GM23338 (cell line): ENCODE data around the gene AQP6. TPM values are rescaled to one million over a fixed set of nuclear protein-coding genes. Genes with fewer than 3 reads are reported as not detected.

Source experiments
- ATAC-seq: fragments of 200-7000 bp; cut with Tn5 transposase; 3 replicates; pipeline ENCODE4 v1.9.1; 2020
- DNase-seq: peaks from one replicate; pipeline ENCODE4 v3.0.0-alpha.2; 2015; ENCODE audit warnings: low spot score
- H2AFZ ChIP-seq: fragments of 200-600 bp; sonication (generic); 2 replicates; pipeline ENCODE4 v1.8.0; 2016; ENCODE audit warnings: antibody characterized with exemption, mild to moderate bottlenecking, moderate library complexity
- H3F3A ChIP-seq: fragments of 200-600 bp; sonication (generic); replicated peaks from 2 replicates; pipeline ENCODE4 v1.8.0; 2017; ENCODE audit warnings: antibody characterized with exemption, mixed run types, low read depth
- H3K27ac ChIP-seq: fragments of 200-600 bp; sonication (generic); 2 replicates; pipeline ENCODE4 v1.6.1; 2016; ENCODE audit warnings: low read depth
- H3K27me3 ChIP-seq: fragments of 200-600 bp; sonication (generic); 2 replicates; pipeline ENCODE4 v1.8.0; 2016; ENCODE audit warnings: mild to moderate bottlenecking, mixed run types, moderate library complexity; ENCODE audit not compliant: insufficient read depth
- H3K36me3 ChIP-seq: fragments of 200-600 bp; sonication (generic); 2 replicates; pipeline ENCODE4 v1.8.0; 2016; ENCODE audit warnings: mild to moderate bottlenecking; ENCODE audit not compliant: insufficient read depth
- H3K4me1 ChIP-seq: fragments of 200-600 bp; sonication (generic); 2 replicates; pipeline ENCODE4 v1.8.0; 2016; ENCODE audit warnings: mild to moderate bottlenecking, moderate library complexity; ENCODE audit not compliant: insufficient read depth
- H3K4me2 ChIP-seq: fragments of 200-600 bp; sonication (generic); 2 replicates; pipeline ENCODE4 v1.7.1; 2017; ENCODE audit warnings: mixed run types
- H3K4me3 ChIP-seq: fragments of 200-600 bp; sonication (generic); 2 replicates; pipeline ENCODE4 v1.6.1; 2016; ENCODE audit warnings: mixed run types
- H3K79me2 ChIP-seq: fragments of 200-600 bp; sonication (generic); replicated peaks from 2 replicates; pipeline ENCODE4 v1.8.0; 2017; ENCODE audit warnings: mild to moderate bottlenecking; ENCODE audit not compliant: insufficient read depth
- H3K9me2 ChIP-seq: fragments of 200-600 bp; sonication (generic); 2 replicates; pipeline ENCODE4 v1.8.0; 2017; ENCODE audit not compliant: insufficient read depth
- H4K20me1 ChIP-seq: fragments of 200-600 bp; sonication (generic); replicated peaks from 2 replicates; pipeline ENCODE4 v1.8.0; 2017; ENCODE audit warnings: mild to moderate bottlenecking; ENCODE audit not compliant: insufficient read depth
- H3K27ac Mint-ChIP-seq: 2 replicates; pipeline ENCODE4 v1.8.0; 2020; ENCODE audit warnings: inconsistent platforms, mild to moderate bottlenecking, moderate library complexity, mixed read lengths
- H3K27me3 Mint-ChIP-seq: 3 replicates; pipeline ENCODE4 v1.8.0; 2022; ENCODE audit warnings: low read depth, mild to moderate bottlenecking, moderate library complexity, mixed read lengths, inconsistent platforms; ENCODE audit not compliant: insufficient read depth, poor library complexity
- H3K36me3 Mint-ChIP-seq: 3 replicates; pipeline ENCODE4 v1.8.0; 2021; ENCODE audit warnings: low read depth, mild to moderate bottlenecking, inconsistent platforms, moderate library complexity, mixed read lengths
- H3K4me1 Mint-ChIP-seq: 3 replicates; pipeline ENCODE4 v1.8.0; 2020; ENCODE audit warnings: mild to moderate bottlenecking, inconsistent platforms, mixed read lengths
- H3K4me3 Mint-ChIP-seq: 3 replicates; pipeline ENCODE4 v1.8.0; 2021; ENCODE audit warnings: moderate library complexity, mild to moderate bottlenecking, inconsistent platforms, mixed read lengths
- H3K9me3 Mint-ChIP-seq: 3 replicates; pipeline ENCODE4 v1.8.0; 2020; ENCODE audit warnings: moderate library complexity, mild to moderate bottlenecking, inconsistent platforms, mixed read lengths
- CREB1 ChIP-seq: fragments of 250-450 bp; sonication (Bioruptor Pico); IDR thresholded peaks from 2 replicates; pipeline ENCODE4 v1.5.0; 2020; ENCODE audit warnings: low read depth, mild to moderate bottlenecking, moderate library complexity
- EZH2 ChIP-seq: fragments of 200-600 bp; sonication (generic); IDR thresholded peaks from one replicate; pipeline ENCODE4 v1.8.0; 2017; ENCODE audit warnings: antibody characterized with exemption, mild to moderate bottlenecking, low read depth; ENCODE audit not compliant: unreplicated experiment
- EZH2phosphoT487 ChIP-seq: fragments of 200-600 bp; sonication (generic); IDR thresholded peaks from one replicate; pipeline ENCODE4 v1.8.1; 2018; ENCODE audit warnings: antibody characterized with exemption; ENCODE audit not compliant: unreplicated experiment
- JUNB ChIP-seq: IDR thresholded peaks from one replicate; pipeline ENCODE4 v1.6.1; 2016; ENCODE audit warnings: antibody characterized with exemption; ENCODE audit not compliant: unreplicated experiment
- NANOG ChIP-seq: IDR thresholded peaks from 2 replicates; pipeline ENCODE4 v1.6.1; 2016; ENCODE audit warnings: antibody characterized with exemption, borderline replicate concordance
- POLR2AphosphoS5 ChIP-seq: IDR thresholded peaks from 2 replicates; pipeline ENCODE4 v1.6.1; 2016; ENCODE audit warnings: antibody characterized with exemption, low read depth
- STAT1 ChIP-seq: IDR thresholded peaks from one replicate; pipeline ENCODE4 v1.6.1; 2016; ENCODE audit warnings: antibody characterized with exemption; ENCODE audit not compliant: unreplicated experiment
- ZNF114 ChIP-seq: fragments of 250-450 bp; sonication (Bioruptor Pico); IDR thresholded peaks from 2 replicates; pipeline ENCODE4 v1.5.0; 2020; ENCODE audit warnings: mild to moderate bottlenecking, moderate library complexity
- polyA plus RNA-seq: library from polyadenylated mRNA; unstranded; fragments of >200 nt; fragmentation: Nextera tagmentation; extraction: Ambion mirVana; gene quantifications from 2 replicates; pipeline ENCODE4 v1.2.1, GENCODE V29; 2016
- total RNA-seq: library from RNA; depleted of rRNA; stranded (reverse); fragments of >200 nt; shearing (Covaris generic); gene quantifications from 2 replicates; pipeline ENCODE4 v1.2.3, GENCODE V29; 2014
- TF ChIP-seq, protein P1 (sequence below): IDR thresholded peaks from one replicate; pipeline ENCODE4 v1.6.1; 2018; ENCODE audit warnings: antibody characterized with exemption; ENCODE audit not compliant: unreplicated experiment
- TF ChIP-seq, protein P2 (sequence below), 2 experiments: fragments of 200-600 bp in 1 of 2; sonication (generic) in 1 of 2; conservative IDR thresholded peaks; 2 replicates each; pipeline versions ENCODE4 v1.5.1 to v1.6.1; 2016 to 2017; ENCODE audit warnings: antibody characterized with exemption in 2 of 2, low read depth in 2 of 2, mild to moderate bottlenecking in 2 of 2, moderate library complexity in 1 of 2
- TF ChIP-seq, protein P3 (sequence below): fragments of 250-450 bp; sonication (Bioruptor Pico); IDR thresholded peaks from 2 replicates; pipeline ENCODE4 v1.5.0; 2020; ENCODE audit warnings: mild to moderate bottlenecking, moderate library complexity
- TF ChIP-seq, protein P4 (sequence below): IDR thresholded peaks from 2 replicates; pipeline ENCODE4 v1.6.1; 2016; ENCODE audit warnings: antibody characterized with exemption

The AQP6 gene
- total and polyA plus RNA-seq, 2 experiments from 2014 or later = 0.08 TPM; not detected in 1

DNA sequence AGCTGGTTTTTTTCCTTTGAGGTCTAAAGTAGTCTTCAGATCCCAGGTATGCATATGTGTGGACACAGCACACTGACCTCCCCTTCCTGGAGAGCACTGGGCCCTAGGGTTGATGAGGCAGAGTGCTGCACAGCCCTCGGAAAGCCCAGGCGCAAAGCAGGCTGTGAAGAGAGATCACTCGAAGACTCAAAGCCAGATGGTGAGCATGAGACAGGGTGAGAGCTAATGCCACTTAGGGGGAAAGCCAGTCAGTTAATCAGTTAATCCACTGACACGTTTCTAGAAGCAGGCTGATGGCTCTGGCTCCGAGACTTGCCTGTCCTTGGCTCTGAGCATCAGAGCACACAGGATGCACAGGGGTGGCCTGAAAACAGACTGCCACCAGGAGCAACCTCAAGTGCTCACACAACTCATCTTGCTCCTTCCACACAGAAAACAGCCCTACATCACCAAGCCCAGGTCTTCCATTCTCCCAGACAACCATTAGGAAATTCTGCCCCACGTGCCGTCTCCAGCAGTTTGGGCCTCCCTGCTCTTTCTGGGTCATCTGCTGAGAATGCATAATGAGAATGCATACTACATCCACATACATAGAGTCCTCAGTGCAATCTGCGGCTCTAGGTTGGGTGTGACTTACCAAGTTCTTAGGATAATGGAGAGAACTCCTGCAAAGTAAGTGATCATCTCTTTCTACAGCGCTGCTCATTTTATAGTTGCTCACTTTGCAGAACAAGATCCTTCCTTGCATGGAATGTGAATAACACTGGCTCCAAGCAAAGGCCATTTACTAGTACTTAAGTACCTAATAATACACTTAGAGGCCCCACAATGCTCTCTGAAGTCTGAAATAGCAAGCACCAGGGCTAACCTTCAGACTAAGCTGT is 12.0 kb downstream of the AQP6 start:
- Histone ChIP-seq H3K4me1 (peaks cover 9% of the 10 kb centered on the region; the same call in 1 of the 2 replicates), H3K4me3 (no peak overlapping the region), H3K79me2 (no peaks in the 10 kb centered on the region), H2AFZ (no peak overlapping the region), H3K27me3 (no peaks in the 10 kb centered on the region), H3K36me3 (peaks cover 9% of the 10 kb centered on the region; the same call in 1 of the 2 replicates), H3F3A (no peaks in the 10 kb centered on the region; the same call in 1 of the 2 replicates), H3K4me2 (peak overlapping the region; percentile 57), H4K20me1 (peaks cover 4% of the 10 kb centered on the region), H3K27ac (no peak overlapping the region), H3K9me2 (no peaks in the 10 kb centered on the region)
- Mint-ChIP-seq H3K4me1 (peaks cover 32% of the 10 kb centered on the region), H3K36me3 (peaks cover 15% of the 10 kb centered on the region), H3K27ac (no peak overlapping the region), H3K27me3 (peaks cover 4% of the 10 kb centered on the region), H3K9me3 (no peaks in the 10 kb centered on the region), H3K4me3 (no peak overlapping the region)
- DNase-seq (no peak), ATAC-seq (no peak)
- TF ChIP-seq POLR2AphosphoS5 (no peak), CREB1 (no peak), ZNF114 (CRISPR knock-in tag) (no peak), NANOG (no peak), EZH2phosphoT487 (no peak), EZH2 (no peak), STAT1 (no peak), JUNB (no peak)
- TF ChIP-seq, protein P1, sequence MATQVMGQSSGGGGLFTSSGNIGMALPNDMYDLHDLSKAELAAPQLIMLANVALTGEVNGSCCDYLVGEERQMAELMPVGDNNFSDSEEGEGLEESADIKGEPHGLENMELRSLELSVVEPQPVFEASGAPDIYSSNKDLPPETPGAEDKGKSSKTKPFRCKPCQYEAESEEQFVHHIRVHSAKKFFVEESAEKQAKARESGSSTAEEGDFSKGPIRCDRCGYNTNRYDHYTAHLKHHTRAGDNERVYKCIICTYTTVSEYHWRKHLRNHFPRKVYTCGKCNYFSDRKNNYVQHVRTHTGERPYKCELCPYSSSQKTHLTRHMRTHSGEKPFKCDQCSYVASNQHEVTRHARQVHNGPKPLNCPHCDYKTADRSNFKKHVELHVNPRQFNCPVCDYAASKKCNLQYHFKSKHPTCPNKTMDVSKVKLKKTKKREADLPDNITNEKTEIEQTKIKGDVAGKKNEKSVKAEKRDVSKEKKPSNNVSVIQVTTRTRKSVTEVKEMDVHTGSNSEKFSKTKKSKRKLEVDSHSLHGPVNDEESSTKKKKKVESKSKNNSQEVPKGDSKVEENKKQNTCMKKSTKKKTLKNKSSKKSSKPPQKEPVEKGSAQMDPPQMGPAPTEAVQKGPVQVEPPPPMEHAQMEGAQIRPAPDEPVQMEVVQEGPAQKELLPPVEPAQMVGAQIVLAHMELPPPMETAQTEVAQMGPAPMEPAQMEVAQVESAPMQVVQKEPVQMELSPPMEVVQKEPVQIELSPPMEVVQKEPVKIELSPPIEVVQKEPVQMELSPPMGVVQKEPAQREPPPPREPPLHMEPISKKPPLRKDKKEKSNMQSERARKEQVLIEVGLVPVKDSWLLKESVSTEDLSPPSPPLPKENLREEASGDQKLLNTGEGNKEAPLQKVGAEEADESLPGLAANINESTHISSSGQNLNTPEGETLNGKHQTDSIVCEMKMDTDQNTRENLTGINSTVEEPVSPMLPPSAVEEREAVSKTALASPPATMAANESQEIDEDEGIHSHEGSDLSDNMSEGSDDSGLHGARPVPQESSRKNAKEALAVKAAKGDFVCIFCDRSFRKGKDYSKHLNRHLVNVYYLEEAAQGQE = no peak
- TF ChIP-seq, protein P2, sequence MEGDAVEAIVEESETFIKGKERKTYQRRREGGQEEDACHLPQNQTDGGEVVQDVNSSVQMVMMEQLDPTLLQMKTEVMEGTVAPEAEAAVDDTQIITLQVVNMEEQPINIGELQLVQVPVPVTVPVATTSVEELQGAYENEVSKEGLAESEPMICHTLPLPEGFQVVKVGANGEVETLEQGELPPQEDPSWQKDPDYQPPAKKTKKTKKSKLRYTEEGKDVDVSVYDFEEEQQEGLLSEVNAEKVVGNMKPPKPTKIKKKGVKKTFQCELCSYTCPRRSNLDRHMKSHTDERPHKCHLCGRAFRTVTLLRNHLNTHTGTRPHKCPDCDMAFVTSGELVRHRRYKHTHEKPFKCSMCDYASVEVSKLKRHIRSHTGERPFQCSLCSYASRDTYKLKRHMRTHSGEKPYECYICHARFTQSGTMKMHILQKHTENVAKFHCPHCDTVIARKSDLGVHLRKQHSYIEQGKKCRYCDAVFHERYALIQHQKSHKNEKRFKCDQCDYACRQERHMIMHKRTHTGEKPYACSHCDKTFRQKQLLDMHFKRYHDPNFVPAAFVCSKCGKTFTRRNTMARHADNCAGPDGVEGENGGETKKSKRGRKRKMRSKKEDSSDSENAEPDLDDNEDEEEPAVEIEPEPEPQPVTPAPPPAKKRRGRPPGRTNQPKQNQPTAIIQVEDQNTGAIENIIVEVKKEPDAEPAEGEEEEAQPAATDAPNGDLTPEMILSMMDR (conservative IDR thresholded peaks at IDR 0.05; ENCODE audit: low read depth in 2 of 2) = no peak
- TF ChIP-seq, protein P3, sequence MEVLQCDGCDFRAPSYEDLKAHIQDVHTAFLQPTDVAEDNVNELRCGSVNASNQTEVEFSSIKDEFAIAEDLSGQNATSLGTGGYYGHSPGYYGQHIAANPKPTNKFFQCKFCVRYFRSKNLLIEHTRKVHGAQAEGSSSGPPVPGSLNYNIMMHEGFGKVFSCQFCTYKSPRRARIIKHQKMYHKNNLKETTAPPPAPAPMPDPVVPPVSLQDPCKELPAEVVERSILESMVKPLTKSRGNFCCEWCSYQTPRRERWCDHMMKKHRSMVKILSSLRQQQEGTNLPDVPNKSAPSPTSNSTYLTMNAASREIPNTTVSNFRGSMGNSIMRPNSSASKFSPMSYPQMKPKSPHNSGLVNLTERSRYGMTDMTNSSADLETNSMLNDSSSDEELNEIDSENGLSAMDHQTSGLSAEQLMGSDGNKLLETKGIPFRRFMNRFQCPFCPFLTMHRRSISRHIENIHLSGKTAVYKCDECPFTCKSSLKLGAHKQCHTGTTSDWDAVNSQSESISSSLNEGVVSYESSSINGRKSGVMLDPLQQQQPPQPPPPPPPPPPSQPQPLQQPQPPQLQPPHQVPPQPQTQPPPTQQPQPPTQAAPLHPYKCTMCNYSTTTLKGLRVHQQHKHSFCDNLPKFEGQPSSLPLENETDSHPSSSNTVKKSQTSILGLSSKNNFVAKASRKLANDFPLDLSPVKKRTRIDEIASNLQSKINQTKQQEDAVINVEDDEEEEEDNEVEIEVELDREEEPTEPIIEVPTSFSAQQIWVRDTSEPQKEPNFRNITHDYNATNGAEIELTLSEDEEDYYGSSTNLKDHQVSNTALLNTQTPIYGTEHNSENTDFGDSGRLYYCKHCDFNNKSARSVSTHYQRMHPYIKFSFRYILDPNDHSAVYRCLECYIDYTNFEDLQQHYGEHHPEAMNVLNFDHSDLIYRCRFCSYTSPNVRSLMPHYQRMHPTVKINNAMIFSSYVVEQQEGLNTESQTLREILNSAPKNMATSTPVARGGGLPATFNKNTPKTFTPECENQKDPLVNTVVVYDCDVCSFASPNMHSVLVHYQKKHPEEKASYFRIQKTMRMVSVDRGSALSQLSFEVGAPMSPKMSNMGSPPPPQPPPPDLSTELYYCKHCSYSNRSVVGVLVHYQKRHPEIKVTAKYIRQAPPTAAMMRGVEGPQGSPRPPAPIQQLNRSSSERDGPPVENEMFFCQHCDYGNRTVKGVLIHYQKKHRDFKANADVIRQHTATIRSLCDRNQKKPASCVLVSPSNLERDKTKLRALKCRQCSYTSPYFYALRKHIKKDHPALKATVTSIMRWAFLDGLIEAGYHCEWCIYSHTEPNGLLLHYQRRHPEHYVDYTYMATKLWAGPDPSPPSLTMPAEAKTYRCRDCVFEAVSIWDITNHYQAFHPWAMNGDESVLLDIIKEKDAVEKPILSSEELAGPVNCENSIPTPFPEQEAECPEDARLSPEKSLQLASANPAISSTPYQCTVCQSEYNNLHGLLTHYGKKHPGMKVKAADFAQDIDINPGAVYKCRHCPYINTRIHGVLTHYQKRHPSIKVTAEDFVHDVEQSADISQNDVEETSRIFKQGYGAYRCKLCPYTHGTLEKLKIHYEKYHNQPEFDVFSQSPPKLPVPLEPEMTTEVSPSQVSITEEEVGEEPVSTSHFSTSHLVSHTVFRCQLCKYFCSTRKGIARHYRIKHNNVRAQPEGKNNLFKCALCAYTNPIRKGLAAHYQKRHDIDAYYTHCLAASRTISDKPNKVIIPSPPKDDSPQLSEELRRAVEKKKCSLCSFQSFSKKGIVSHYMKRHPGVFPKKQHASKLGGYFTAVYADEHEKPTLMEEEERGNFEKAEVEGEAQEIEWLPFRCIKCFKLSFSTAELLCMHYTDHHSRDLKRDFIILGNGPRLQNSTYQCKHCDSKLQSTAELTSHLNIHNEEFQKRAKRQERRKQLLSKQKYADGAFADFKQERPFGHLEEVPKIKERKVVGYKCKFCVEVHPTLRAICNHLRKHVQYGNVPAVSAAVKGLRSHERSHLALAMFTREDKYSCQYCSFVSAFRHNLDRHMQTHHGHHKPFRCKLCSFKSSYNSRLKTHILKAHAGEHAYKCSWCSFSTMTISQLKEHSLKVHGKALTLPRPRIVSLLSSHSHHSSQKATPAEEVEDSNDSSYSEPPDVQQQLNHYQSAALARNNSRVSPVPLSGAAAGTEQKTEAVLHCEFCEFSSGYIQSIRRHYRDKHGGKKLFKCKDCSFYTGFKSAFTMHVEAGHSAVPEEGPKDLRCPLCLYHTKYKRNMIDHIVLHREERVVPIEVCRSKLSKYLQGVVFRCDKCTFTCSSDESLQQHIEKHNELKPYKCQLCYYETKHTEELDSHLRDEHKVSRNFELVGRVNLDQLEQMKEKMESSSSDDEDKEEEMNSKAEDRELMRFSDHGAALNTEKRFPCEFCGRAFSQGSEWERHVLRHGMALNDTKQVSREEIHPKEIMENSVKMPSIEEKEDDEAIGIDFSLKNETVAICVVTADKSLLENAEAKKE (CRISPR knock-in tag) = no peak
- TF ChIP-seq, protein P4, sequence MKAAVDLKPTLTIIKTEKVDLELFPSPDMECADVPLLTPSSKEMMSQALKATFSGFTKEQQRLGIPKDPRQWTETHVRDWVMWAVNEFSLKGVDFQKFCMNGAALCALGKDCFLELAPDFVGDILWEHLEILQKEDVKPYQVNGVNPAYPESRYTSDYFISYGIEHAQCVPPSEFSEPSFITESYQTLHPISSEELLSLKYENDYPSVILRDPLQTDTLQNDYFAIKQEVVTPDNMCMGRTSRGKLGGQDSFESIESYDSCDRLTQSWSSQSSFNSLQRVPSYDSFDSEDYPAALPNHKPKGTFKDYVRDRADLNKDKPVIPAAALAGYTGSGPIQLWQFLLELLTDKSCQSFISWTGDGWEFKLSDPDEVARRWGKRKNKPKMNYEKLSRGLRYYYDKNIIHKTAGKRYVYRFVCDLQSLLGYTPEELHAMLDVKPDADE = no peak
